Ureter (tissue), 1 donor: ENCODE data around the gene GRK5. TPM values are rescaled to one million over a fixed set of nuclear protein-coding genes. Genes with fewer than 3 reads are reported as not detected.
"Not testable (repeated sequence)": the region's sequence is repeated elsewhere in the genome, so short reads cannot be mapped to it uniquely, and the experiment has no call there.

Experiments
- DNase-seq: peaks from one replicate; pipeline ENCODE4 v3.0.0-alpha.2; 2020; ENCODE audit warnings: low spot score
- total RNA-seq: library from RNA; stranded (reverse); gene quantifications from one replicate; pipeline ENCODE4 v1.2.4, GENCODE V29; 2023
- donor health status: DM: yes; HTN: yes; CAD: no.

GRK5 gene
- total RNA-seq, 1 donor from 2014 or later, result 16.7 TPM

DNA sequence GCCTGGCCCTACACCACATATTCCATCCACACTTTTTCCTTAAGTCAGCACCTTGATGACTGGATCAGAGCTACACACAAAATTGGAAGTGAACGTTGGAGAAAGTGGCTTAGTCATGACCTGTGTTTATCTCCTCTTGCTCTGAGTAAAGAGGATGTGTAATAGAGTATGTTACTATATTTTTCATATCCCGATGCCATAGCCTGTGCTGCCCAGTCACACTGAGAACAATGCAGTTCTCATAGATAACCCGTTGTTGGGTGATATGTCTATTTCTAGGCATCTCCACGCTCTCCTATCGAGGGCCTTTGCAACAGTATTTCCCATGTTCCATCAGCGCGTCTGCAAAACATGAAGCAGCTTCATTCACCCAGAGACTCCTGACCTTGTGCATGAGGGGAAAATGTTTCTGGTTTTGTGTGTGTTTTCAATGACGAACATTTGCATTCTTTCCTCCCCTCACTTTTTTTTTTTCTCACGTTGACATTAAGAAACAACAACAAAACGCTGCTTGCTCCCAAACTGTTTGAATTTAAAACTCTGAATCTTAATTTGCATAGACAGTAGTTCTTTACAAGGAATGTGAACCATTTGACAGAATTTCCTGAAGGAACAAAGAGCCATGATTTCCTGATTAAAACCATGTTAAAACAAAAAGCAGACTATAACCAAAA is 43.4 kb downstream of the GRK5 start:
- no peak for DNase-seq

DNA sequence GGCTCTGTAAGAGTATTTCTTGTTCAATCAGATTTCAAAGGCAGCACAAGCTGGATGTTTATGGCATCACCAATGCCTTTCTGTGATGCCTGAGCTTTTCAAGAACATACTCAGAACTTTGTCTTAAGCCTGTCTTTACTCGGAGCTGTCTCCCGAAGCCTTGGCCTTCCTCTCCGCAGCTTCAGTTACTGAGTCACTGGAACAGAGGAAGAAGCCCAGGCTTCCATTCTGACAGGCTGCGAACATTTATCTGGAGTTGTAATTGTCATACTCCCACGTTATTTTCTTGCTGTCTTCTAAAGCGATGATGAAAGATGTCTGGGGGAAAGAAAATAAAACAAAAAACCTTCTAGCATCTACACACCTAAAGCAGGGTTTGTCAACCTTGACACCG is 43.9 kb downstream of the GRK5 start:
- DNase-seq, result no peak

DNA sequence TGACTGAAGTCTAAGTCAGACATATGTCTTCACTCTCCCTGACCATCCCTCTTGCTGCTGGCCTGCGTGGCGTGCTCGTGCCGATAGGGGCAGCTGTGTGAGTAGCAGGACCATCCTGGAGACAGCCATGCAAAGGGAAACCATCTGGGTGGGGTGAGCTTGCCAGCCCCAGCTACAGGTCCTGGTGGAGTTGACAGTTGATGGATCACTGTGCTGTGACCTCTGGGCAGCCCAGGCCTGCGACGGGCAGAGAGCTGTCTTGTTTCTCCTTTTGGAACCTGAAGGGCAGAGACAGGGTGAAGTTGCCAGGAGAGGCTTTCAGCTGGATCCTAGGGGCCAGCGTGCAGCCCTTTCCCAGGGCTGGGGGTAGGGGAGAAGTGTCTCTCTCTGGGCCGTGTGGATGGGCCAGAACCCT is 44.7 kb downstream of the GRK5 start:
- no peak for DNase-seq

DNA sequence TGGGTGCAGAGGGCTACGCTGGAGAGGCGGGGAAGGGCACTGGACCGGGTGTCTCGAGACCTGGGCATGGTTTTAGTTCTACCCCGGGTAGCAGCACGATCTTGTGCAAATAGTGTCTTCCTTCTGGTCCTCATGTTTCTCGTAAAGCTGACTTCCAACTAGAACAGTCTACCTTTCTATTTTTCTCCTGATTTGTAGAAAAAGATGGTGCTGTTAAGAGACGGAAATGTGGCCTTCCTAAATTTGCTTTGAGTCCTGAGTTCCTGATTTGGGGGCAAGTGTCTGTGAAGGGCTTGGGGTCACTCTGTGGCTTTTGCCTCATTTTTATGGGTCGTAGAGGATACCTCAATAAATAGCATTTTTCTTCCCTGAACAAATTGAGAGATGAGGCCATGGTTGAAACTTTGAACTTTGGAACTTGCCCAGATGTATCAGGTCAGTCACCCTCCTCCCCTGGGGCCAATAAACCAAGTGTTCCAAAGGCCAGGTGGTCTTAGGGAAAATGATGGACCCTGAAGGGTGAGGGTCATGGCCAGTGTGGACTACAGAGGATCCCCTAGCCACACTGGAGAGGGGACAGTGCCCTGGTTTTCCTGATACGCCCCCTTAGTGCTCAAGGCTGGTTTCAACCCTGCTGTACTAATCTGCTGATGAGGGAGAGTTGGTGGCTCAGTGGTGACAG is 45.2 kb downstream of the GRK5 start:
- DNase-seq, result no peak

DNA sequence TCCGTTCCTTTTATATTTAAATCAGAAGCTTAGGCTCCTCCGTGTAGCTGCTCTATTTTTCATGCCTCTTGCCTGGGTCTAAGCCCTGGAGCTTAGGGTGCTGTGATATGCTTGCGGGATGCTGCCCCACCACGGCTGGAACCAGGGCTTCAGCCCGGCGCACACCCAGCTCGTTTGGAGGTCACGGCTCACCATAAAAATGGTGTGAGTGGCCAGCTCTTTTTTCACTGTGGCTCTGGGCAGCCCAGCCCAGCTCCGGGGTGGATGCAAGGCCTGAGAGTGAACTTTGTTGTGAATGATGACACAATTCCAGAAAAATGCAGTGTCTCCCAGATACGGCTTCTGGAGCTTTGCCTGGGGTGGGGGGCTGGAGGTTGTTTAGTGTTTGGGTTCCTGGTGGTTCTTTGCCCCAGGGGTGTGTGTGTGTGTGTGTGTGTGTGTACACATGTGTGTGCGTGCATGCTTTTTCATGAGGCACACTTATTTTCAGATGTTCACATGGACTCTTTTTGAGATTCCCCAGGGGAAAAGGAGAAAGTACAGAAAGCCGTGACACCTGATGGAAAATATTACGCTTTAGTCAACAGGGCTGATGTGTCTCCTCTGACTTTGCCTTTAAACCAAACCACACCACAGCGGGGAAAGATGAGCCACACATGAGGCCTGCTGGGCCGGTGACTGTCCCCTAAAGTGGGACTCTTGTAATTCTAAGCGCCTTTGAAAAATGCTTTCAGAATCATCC is 46.2 kb downstream of the GRK5 start:
- peak; percentile 77 for DNase-seq

DNA sequence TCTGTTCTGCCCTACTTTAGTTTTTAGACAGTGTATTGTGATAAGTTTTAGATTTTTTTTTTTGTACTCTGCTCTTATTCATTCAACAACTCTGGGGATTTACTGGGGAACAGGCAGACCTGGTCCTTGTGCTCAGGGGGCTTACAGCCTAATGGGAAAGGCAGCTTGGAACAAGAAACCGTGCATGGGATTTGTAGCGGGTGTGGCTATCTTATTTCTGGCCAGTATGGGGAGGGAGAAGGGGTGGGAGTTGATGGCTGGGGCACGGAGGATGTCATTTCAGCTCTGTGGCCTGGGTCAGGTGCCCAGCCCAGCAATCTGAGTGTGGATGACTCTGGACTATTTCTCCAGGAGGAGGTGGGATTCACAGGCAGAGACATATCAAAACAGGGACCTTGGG is 47.0 kb downstream of the GRK5 start:
- no peak for DNase-seq

DNA sequence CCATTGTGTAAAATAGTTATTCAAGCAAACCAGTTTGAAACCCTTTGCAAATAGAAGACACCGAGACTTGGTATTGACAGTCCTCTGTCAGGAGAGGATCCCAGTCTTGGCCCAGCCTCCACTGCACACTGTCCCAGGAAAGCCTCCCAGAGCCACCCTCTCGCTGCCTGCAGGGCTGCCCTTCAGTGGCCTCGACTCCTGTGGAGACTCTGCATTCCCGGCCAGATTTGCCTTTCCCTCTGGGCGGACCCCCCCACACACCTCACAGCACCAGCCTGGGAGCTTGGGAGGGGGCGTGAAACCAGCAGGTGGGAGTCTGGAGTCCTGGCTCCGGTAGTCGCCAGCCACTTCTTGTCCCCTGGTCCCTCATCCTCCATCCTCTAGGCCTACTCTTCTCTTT is 48.7 kb downstream of the GRK5 start:
- no peak for DNase-seq

DNA sequence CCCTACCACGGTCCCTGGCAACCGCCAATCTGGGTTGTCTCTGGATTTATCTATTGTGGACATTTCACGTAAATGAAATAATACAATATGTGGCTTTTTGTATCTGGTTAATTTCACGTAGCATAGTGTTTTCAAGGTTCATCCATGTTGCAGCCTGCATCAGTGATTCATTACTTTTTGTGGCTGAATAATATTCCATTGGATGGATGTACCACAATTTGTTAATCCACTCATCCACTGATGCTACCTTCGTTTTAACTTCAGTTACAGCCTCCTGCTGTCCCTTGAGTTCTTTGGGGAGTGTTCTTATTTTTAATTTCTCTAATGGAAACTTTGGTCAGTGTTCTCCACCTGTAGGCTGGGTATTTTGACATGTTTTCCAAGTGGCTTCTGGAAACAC is 49.5 kb downstream of the GRK5 start:
- DNase-seq, result no peak

DNA sequence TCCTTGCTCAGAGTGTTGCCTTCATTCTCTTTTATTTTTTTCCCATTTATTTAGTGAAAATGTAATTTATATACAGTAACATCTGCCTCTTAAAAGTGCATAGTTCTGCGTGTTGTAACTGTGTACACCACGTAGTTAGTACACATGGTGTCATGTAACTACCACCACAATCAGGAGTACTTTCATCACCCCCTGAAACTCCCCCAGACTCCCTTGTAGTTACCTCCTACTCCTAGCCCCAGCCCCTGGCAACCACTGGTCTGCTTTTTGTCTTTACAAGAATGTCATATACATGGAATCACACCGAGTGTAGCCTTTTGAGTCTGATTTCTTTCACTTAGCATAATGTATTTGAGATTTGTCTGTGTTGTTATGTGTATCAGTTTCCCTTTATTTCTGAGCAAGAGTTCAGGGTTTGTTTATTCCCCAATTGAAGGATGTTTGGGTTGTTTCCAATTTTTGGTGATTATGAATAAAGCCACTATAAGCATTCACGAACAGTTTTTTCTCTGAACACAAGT is 50.6 kb downstream of the GRK5 start:
- DNase-seq, result no peak

DNA sequence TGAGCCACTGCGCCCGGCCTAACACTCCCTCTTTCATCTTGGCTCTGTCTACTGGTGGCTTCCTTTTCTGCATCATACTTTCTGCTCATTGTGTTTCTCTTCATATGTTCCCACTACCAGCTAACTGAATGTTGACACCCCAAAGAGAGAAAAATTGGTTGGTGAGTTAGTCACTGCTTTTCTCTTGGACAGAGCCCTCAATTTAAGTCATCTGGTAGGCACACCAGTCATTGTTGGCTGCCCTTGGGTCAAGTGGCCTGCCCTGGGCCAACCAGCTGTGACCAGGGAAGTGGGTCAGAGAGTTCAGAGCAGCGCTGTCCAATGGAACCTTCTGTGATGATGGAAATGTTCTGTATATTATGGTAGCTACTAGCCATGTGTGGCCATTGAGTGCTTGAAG is 52.0 kb downstream of the GRK5 start:
- DNase-seq, result no peak

DNA sequence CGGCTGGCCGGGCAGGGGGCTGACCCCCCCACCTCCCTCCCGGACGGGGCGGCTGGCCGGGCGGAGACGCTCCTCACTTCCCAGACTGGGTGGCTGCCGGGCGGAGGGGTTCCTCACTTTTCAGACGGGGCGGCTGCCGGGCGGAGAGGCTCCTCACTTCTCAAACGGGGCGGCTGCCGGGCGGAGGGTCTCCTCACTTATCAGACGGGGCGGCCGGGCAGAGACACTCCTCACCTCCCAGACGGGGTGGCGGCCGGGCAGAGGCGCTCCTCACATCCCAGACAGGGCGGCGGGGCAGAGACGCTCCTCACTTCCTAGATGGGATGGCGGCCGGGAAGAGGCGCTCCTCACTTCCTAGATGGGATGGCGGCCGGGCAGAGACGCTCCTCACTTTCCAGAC is 53.6 kb downstream of the GRK5 start:
- not testable (repeated sequence) for DNase-seq

DNA sequence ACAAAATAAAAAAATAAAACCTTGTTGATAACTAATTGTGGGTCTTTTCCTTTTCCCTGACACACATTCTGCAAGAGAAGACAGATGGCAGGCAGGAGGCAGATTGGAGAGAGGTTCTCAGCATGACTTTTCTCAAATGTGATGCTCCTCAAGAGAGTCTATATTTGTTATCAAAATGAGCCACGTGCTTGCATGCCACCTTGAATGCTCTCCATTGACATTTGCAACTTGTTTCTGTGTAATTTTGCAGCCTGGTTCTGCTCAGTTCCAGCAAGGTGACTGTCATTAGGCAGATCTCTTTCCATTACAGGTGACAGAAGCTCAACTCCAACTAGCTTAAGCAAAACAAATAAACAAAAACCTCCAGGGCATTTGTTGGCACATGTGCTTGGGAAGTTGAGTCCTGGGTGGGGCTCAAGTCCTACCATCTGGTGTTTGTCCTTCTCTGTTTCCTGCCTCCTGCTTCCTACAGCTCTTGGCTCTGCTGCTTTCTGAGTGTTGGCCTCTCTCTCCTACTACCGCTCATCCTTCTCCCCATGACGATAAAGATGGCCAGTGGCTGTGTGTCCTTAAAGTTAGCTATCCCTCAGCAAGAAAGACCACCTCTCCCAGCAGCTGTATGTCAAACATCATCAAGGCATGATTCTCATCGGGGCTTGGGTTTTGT is 56.7 kb downstream of the GRK5 start:
- DNase-seq, result no peak

DNA sequence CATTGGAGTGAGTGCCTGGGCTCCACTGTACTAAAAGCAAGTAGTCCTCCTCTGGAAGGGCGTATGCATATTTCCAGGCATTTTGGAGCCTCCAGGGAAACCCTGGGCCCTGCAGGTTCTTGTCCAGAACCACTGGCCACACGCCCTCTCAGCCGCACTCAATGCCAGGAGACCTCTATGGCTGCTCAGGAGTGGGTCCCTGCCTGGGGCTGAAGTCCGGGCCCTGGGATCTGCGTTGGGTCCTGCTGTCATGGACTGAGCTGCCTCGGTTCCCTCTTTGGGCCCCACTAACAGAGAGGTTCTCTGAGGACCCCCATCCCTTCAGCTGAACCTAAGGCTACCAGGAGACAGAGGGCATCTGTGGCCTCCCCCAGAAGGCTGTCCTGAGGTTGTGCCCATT is 58.3 kb downstream of the GRK5 start:
- DNase-seq, result no peak

DNA sequence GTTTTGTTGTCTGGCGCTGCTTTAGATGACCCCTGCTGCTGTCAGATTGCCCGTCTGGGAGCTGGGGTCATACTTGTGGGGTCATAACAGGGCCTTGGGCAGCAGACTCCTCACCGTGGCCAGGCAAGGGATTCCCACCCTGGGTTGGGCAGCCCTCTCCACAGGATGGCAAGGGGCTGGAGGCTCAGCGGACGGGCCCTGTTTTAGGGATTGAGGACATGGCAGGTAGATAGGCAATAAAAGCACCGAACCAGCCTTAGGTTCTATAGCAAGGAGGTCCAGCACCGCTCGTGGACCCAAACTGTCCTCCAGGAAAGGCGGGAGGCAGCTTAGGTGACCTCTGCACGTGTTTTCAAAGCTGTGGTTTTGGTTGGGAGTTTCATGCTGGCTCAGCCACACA is 60.0 kb downstream of the GRK5 start:
- no peak for DNase-seq

DNA sequence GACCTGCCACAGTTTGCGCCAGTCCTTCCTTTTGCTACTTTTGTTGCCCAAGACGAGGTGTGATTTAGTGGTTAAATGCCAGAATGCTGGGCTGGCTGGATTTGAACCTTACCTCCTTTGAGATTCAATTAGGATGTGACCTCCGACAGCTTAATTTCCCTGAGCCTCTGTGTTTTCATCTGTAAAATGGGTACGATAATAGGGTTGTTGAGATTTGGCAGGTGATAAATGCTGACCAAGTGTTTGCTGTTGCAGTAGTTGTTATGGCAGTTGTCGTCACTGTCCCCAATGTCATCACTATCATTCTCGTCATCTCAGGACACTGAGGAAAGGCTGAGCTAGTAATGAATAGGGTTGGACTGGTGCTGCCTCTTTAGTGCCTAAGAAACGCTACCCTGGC is 61.1 kb downstream of the GRK5 start:
- DNase-seq, result no peak

DNA sequence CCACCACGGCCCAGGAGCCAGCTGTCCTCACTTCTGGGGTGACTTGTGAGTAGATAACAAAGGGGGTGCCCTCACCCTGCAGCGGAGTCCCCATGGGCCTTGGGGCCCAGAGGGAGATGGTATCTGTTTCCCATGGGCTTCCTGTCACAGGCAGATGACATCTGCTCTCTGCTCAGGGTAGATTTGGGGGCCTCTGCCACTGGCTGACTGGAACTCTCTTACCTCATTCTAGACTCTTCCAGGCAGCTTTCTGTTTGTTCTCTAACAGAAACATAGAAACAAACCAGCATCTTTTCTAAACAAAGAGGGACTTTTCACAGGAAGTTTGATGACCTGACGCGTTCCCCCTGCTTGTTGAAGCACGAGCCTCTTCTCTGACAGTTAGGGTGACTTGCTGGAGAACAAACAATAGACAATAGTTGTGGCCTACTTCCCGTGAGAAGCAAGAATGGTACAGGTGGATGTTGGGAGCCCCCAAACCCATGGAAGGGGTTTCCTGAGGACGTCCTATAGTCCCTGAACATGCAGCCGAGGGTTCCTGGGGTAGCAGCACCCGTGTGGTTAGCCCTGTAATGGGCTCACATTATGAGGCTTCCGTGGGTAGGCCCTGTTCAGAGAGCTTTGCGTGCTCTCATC is 61.6 kb downstream of the GRK5 start:
- DNase-seq, result no peak

DNA sequence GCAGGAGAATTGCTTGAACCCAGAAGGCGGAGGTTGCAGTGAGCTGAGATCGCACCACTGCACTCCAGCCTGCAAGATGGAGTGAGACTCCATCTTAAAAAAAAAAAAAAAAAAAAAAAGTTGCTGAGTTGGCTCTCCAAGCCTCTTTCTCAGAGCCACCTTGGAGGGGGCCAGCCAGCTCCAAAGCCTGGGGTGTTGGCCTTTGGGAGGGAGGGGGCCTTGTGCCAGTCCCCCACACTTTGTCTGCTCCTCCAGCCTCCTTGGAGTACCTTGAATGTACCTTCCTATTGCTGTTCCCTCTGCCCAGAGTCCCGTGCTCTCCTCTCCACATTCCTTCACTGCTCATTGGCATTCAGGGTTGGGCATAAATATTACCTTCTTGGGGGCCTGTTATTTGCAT is 62.4 kb downstream of the GRK5 start:
- DNase-seq, result no peak

DNA sequence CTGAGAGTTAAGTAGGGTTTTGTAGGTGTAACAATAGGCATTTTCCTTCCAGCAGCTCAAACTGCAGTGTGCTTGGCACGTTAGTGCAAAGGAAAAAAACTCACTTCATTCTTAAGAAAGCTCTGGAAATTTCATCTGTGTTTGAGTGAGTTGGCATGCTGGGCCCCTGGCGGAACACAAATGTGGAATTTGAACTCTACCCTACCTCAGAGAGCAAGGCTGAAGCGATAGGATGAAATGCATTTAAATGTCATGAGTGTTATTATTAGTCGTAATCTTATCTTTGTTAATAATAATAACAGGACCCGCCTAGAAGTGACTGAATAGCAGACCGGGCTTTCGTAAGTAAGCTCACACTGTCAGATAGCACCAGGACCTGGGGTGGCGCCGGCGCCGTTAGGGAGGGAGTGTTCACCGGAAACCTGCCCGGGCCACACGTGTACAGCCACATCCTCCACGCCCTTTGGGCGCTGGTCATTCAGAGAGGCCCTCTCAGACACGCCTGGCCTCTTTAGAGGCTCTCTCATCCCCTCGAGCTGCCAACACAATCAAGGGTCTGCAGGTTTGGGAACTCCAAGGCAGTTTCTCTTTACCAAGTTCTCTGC is 63.5 kb downstream of the GRK5 start:
- DNase-seq, result peak; percentile 77

DNA sequence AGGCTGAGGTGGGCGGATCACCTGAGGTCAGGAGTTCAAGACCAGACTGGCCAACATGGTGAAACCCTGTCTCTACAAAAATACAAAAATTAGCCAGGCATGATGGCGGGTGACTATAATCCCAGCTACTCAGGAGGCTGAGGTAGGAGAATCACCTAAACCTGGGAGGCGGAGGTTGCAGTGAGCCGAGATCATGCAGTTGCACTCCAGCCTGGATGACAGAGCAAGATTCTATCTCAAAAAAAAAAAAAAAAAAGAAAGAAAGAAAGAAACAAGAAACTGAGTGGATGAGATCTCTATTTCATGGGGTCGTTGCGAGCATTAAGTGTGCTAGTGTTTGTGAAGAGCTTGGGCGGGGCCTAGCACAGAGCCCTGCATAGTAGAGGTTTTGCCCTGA is 65.0 kb downstream of the GRK5 start:
- DNase-seq, result not testable (repeated sequence)

DNA sequence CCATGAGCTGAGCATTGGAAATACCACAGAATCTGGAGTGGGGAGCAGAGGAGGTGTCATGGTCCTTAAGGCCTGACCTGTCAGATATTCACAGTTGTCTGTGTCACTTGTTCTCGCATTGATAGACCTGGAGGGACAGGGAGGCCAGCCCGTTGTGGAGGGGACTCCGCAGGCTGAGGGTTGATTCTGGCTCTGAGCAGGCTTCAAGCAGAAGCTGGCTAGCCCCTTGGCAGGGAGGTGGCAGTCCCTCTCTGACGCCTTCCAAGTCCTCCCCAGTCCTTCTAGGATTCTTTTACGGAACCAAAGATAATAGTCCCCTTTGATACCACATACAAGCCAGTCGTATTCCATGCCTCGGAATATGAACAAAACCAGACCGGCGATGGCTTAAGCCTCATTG is 65.4 kb downstream of the GRK5 start:
- no peak for DNase-seq

DNA sequence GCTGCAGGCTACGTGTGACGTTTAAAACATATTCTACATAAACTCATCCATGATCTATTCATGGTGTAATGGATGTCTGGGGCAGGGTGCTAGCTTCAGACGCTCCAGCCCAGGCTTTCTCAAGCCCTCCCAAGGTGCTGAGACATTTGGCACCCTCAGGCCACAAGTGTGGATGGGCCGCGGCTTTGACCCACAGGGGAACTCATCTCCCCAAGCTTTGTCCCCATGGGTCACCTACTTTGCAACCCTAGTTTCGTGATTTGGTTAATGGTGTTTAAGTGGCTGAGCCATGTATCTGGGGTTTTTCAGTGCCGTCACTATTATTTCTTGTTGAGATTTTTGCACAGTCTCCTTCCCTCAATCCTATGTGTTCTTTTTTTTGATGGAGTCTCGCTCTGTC is 66.0 kb downstream of the GRK5 start:
- no peak for DNase-seq
